BJ (cell line): ENCODE measurements around the gene ASAP2. TPM values are rescaled to one million over a fixed set of nuclear protein-coding genes. Genes with fewer than 3 reads are reported as not detected.

ENCODE experiments used
- CTCF ChIA-PET: fragments of 350-600 bp; formaldehyde crosslinking; extraction: SDS; loops from one replicate; lab custom pipeline; 2021; ENCODE audit warnings: antibody characterized with exemption, inconsistent platforms; lab: Yijun Ruan, JAX
- POLR2A ChIA-PET: fragments of 300-600 bp; sonication (Branson Sonifier 250); formaldehyde crosslinking; extraction: SDS; loops from one replicate; lab custom pipeline; 2021; ENCODE audit warnings: antibody characterized with exemption; lab: Charles Lee
- DNase-seq: peaks from one replicate; pipeline ENCODE4 v3.0.0-alpha.2; 2011; ENCODE audit warnings: low read depth
- H3K27me3 ChIP-seq: 2 replicates; pipeline ENCODE4 v1.6.0; 2011; ENCODE audit warnings: low read length; ENCODE audit not compliant: control insufficient read depth, insufficient read depth
- H3K36me3 ChIP-seq: 2 replicates; pipeline ENCODE4 v1.5.1; 2011; ENCODE audit warnings: low read length; ENCODE audit not compliant: control insufficient read depth, insufficient read depth
- H3K4me3 ChIP-seq: 2 replicates; pipeline ENCODE4 v1.5.1; 2011; ENCODE audit warnings: low read depth, mild to moderate bottlenecking, control low read depth, low read length
- CTCF ChIP-seq: IDR thresholded peaks from 2 replicates; pipeline ENCODE4 v1.5.1; 2011; ENCODE audit warnings: low read depth, mild to moderate bottlenecking, control low read depth, inconsistent platforms, low read length, moderate library complexity; ENCODE audit not compliant: insufficient read depth
- polyA plus RNA-seq: library from polyadenylated mRNA; depleted of rRNA; stranded (reverse); fragments of >200 nt; gene quantifications from 2 replicates; pipeline ENCODE4 v1.2.3, GENCODE V29; 2011

ASAP2 gene
- polyA plus RNA-seq, 1 experiment = 14.1 TPM

GRCh38 chr2:9268301-9269080, 61.9 kb downstream of the ASAP2 start:
- TF ChIP-seq CTCF = no peak
- peaks cover 1% of the 10 kb centered on the region for H3K36me3 ChIP-seq
- no peaks in the 10 kb centered on the region for H3K27me3 ChIP-seq
- POLR2A ChIA-PET = no interaction called here
- DNase-seq = no peak
- CTCF ChIA-PET = no interaction called here
- H3K4me3 ChIP-seq = no peak overlapping the region

GRCh38 chr2:9269295-9269694, 62.7 kb downstream of the ASAP2 start:
- H3K27me3 ChIP-seq = no peaks in the 10 kb centered on the region
- no peak for TF ChIP-seq CTCF
- DNase-seq = no peak
- ChIA-PET CTCF (no interaction called here), POLR2A (no interaction called here)
- H3K36me3 ChIP-seq = peaks cover 1% of the 10 kb centered on the region
- H3K4me3 ChIP-seq = no peak overlapping the region

- Histone ChIP-seq H3K4me3 (no peak overlapping the region), H3K27me3 (no peaks in the 10 kb centered on the region), H3K36me3 (peaks cover 1% of the 10 kb centered on the region)
- TF ChIP-seq CTCF = no peak
- ChIA-PET POLR2A (no interaction called here), CTCF (no interaction called here)
- DNase-seq = no peak
These were observed 63.2 kb downstream of the ASAP2 start for GRCh38 chr2:9269695-9270360.

- ChIA-PET POLR2A (interaction anchor here (0.7 kb wide), 1 partner anchor 13 kb away, joined by 4 read pairs; no protein-coding TSS in a partner anchor), CTCF (interaction anchor here (1.5 kb wide), 1 partner anchor 10 kb away, joined by 4 read pairs; no protein-coding TSS in a partner anchor)
These were observed 64.5 kb downstream of the ASAP2 start for GRCh38 chr2:9271091-9271490.

More at GRCh38 chr2:9271091-9271490, 64.5 kb downstream of the ASAP2 start:
- no peak for TF ChIP-seq CTCF
- no peak for DNase-seq
- H3K27me3 ChIP-seq = no peaks in the 10 kb centered on the region
- peaks cover 1% of the 10 kb centered on the region for H3K36me3 ChIP-seq
- no peak overlapping the region for H3K4me3 ChIP-seq
